ENCODE results near the gene LDHD. TPM values are rescaled to one million over a fixed set of nuclear protein-coding genes. Genes with fewer than 3 reads are reported as not detected.

The LDHD gene
- total RNA-seq, 1 donor from 2014 or later: 0.53 TPM

- TF ChIP-seq CTCF (IDR thresholded peaks at IDR 0.05; ENCODE audit: insufficient read depth, low read length, severe bottlenecking): no peak
- Histone ChIP-seq H3K36me3 (ENCODE audit: control insufficient read depth, insufficient read depth, low read length) (peaks cover 6% of the 10 kb centered on the region), H3K27me3 (ENCODE audit: control insufficient read depth, insufficient read depth, low read length) (no peaks in the 10 kb centered on the region), H3K4me3 (ENCODE audit: low read depth, low read length) (no peak overlapping the region)
- FAIRE-seq: peak; percentile 87
- no peak for DNase-seq (ENCODE audit: low read depth)
Observed at GRCh38 chr16:75103994-75104393, 12.6 kb downstream of the LDHD start.

- no peak for TF ChIP-seq CTCF (IDR thresholded peaks at IDR 0.05; ENCODE audit: insufficient read depth, low read length, severe bottlenecking)
- no peak for FAIRE-seq
- DNase-seq (ENCODE audit: low read depth): no peak
- Histone ChIP-seq H3K4me3 (ENCODE audit: low read depth, low read length) (no peak overlapping the region), H3K36me3 (ENCODE audit: control insufficient read depth, insufficient read depth, low read length) (peaks cover 6% of the 10 kb centered on the region), H3K27me3 (ENCODE audit: control insufficient read depth, insufficient read depth, low read length) (no peaks in the 10 kb centered on the region)
Observed at GRCh38 chr16:75102595-75102994, 14.0 kb downstream of the LDHD start.

GRCh38 chr16:75101635-75102034 lies 14.9 kb downstream of the LDHD start:
- Histone ChIP-seq H3K4me3 (ENCODE audit: low read depth, low read length) (no peak overlapping the region), H3K27me3 (ENCODE audit: control insufficient read depth, insufficient read depth, low read length) (no peaks in the 10 kb centered on the region), H3K36me3 (ENCODE audit: control insufficient read depth, insufficient read depth, low read length) (peaks cover 6% of the 10 kb centered on the region)
- TF ChIP-seq CTCF (IDR thresholded peaks at IDR 0.05; ENCODE audit: insufficient read depth, low read length, severe bottlenecking): no peak
- no peak for FAIRE-seq
- DNase-seq (ENCODE audit: low read depth): no peak

GRCh38 chr16:75100603-75100990 lies 16.0 kb downstream of the LDHD start:
- FAIRE-seq: no peak
- no peak for DNase-seq (ENCODE audit: low read depth)

GRCh38 chr16:75099738-75100602 lies 16.6 kb downstream of the LDHD start:
- Histone ChIP-seq H3K4me3 (ENCODE audit: low read depth, low read length) (no peak overlapping the region), H3K36me3 (ENCODE audit: control insufficient read depth, insufficient read depth, low read length) (peaks cover 3% of the 10 kb centered on the region), H3K27me3 (ENCODE audit: control insufficient read depth, insufficient read depth, low read length) (no peaks in the 10 kb centered on the region)
- TF ChIP-seq CTCF (IDR thresholded peaks at IDR 0.05; ENCODE audit: insufficient read depth, low read length, severe bottlenecking): no peak
- DNase-seq (ENCODE audit: low read depth): no peak
- FAIRE-seq: peak; percentile 72

More at GRCh38 chr16:75100603-75100990, 16.0 kb downstream of the LDHD start:
- Histone ChIP-seq H3K27me3 (ENCODE audit: control insufficient read depth, insufficient read depth, low read length) (no peaks in the 10 kb centered on the region), H3K36me3 (ENCODE audit: control insufficient read depth, insufficient read depth, low read length) (peaks cover 6% of the 10 kb centered on the region), H3K4me3 (ENCODE audit: low read depth, low read length) (no peak overlapping the region)
- no peak for TF ChIP-seq CTCF (IDR thresholded peaks at IDR 0.05; ENCODE audit: insufficient read depth, low read length, severe bottlenecking)
